ENCODE data around the gene LYG1. TPM values are rescaled to one million over a fixed set of nuclear protein-coding genes. Genes with fewer than 3 reads are reported as not detected.

Gene LYG1
- total and polyA plus RNA-seq, 2 donors (not counting 1 experiment from before 2014, with no cell fraction given) = 0.44 to 0.50 TPM

GRCh38 chr2:99340669-99341236 lies 39.8 kb upstream of the LYG1 start:
- no peaks in the 10 kb centered on the region for H3K4me1 ChIP-seq (ENCODE audit: control insufficient read depth, extremely low read depth, insufficient read depth, low read length)
- no peak overlapping the region for H3K4me3 ChIP-seq (replicated peaks in 1 of 4; ENCODE audit: control extremely low read depth in 1 of 4, insufficient read depth in 1 of 4, low read depth in 3 of 4, low read length in 4 of 4)
- H4K20me1 ChIP-seq (ENCODE audit: control insufficient read depth, extremely low read depth, insufficient read depth, low read length) = no peaks in the 10 kb centered on the region

GRCh38 chr2:99338029-99338585 lies 37.1 kb upstream of the LYG1 start:
- Histone ChIP-seq H3K9me3 (ENCODE audit: control insufficient read depth, insufficient read depth, low read depth, low read length) (no peaks in the 10 kb centered on the region), H3K4me2 (ENCODE audit: extremely low read depth, insufficient read depth, low read length) (peak overlapping the region; percentile 83), H2AFZ (ENCODE audit: low read length) (peak overlapping the region; percentile 72), H4K20me1 (ENCODE audit: control insufficient read depth, extremely low read depth, insufficient read depth, low read length) (no peaks in the 10 kb centered on the region), H3K79me2 (ENCODE audit: control insufficient read depth, insufficient read depth, low read length) (peaks cover 86% of the 10 kb centered on the region), H3K27ac (ENCODE audit: insufficient read depth, low read length) (peak overlapping the region; percentile 83), H3K4me1 (ENCODE audit: control insufficient read depth, extremely low read depth, insufficient read depth, low read length) (peaks cover 2% of the 10 kb centered on the region), H3K9ac (ENCODE audit: insufficient read depth, low read length) (peak overlapping the region; percentile 83), H3K27me3 (ENCODE audit: control insufficient read depth, insufficient read depth, low read length) (no peaks in the 10 kb centered on the region), H3K4me3 (replicated peaks in 1 of 4; ENCODE audit: control extremely low read depth in 1 of 4, insufficient read depth in 1 of 4, low read depth in 3 of 4, low read length in 4 of 4) (peak overlapping the region; percentile 89 to 97 (median 91)), H3K36me3 (ENCODE audit: control insufficient read depth, insufficient read depth, low read length) (no peaks in the 10 kb centered on the region)
- TF ChIP-seq EZH2 (IDR thresholded peaks at IDR 0.05; ENCODE audit: low read length, missing control alignments) (no peak), CTCF (conservative IDR thresholded peaks at IDR 0.05 in 1 of 2, IDR thresholded peaks at IDR 0.05 in 1 of 2; ENCODE audit: low read depth in 1 of 2, low read length in 2 of 2) (no peak)
- peak; percentile 17 to 18 for DNase-seq (ENCODE audit: low read depth in 2 of 2)

More at GRCh38 chr2:99340669-99341236, 39.8 kb upstream of the LYG1 start:
- Histone ChIP-seq H3K79me2 (ENCODE audit: control insufficient read depth, insufficient read depth, low read length) (peaks cover 86% of the 10 kb centered on the region), H3K27ac (ENCODE audit: insufficient read depth, low read length) (no peak overlapping the region), H3K9ac (ENCODE audit: insufficient read depth, low read length) (no peak overlapping the region), H3K36me3 (ENCODE audit: control insufficient read depth, insufficient read depth, low read length) (no peaks in the 10 kb centered on the region), H3K9me3 (ENCODE audit: control insufficient read depth, insufficient read depth, low read depth, low read length) (no peaks in the 10 kb centered on the region), H2AFZ (ENCODE audit: low read length) (no peak overlapping the region), H3K27me3 (ENCODE audit: control insufficient read depth, insufficient read depth, low read length) (no peaks in the 10 kb centered on the region), H3K4me2 (ENCODE audit: extremely low read depth, insufficient read depth, low read length) (no peak overlapping the region)
- peak in 1 of 2 donors; percentile 2 for DNase-seq (ENCODE audit: low read depth in 2 of 2)
- TF ChIP-seq CTCF (conservative IDR thresholded peaks at IDR 0.05 in 1 of 2, IDR thresholded peaks at IDR 0.05 in 1 of 2; ENCODE audit: low read depth in 1 of 2, low read length in 2 of 2) (no peak), EZH2 (IDR thresholded peaks at IDR 0.05; ENCODE audit: low read length, missing control alignments) (no peak)

GRCh38 chr2:99337113-99338028 lies 36.4 kb upstream of the LYG1 start, which contains the start of gene EIF5B:
Gene EIF5B, plus strand, starts transcription at chr2:99337389. Its CDS starts 166 bp downstream, at chr2:99337555.
- Histone ChIP-seq H3K36me3 (ENCODE audit: control insufficient read depth, insufficient read depth, low read length) (no peaks in the 10 kb centered on the region), H3K4me2 (ENCODE audit: extremely low read depth, insufficient read depth, low read length) (peak within 1 kb of the TSS; percentile 90), H3K27ac (ENCODE audit: insufficient read depth, low read length) (peak within 1 kb of the TSS; percentile 83), H3K9ac (ENCODE audit: insufficient read depth, low read length) (peak within 1 kb of the TSS; percentile 85), H3K4me3 (replicated peaks in 1 of 4; ENCODE audit: control extremely low read depth in 1 of 4, insufficient read depth in 1 of 4, low read depth in 3 of 4, low read length in 4 of 4) (peak within 1 kb of the TSS; percentile 89 to 97 (median 91)), H3K4me1 (ENCODE audit: control insufficient read depth, extremely low read depth, insufficient read depth, low read length) (peaks cover 2% of the 10 kb centered on the region), H3K27me3 (ENCODE audit: control insufficient read depth, insufficient read depth, low read length) (no peaks in the 10 kb centered on the region), H4K20me1 (ENCODE audit: control insufficient read depth, extremely low read depth, insufficient read depth, low read length) (no peaks in the 10 kb centered on the region), H3K9me3 (ENCODE audit: control insufficient read depth, insufficient read depth, low read depth, low read length) (no peaks in the 10 kb centered on the region), H2AFZ (ENCODE audit: low read length) (peak within 1 kb of the TSS; percentile 88), H3K79me2 (ENCODE audit: control insufficient read depth, insufficient read depth, low read length) (peaks cover 82% of the 10 kb centered on the region)
- TF ChIP-seq CTCF (conservative IDR thresholded peaks at IDR 0.05 in 1 of 2, IDR thresholded peaks at IDR 0.05 in 1 of 2; ENCODE audit: low read depth in 1 of 2, low read length in 2 of 2) = peak; percentile 65 to 68
- no peak for TF ChIP-seq EZH2 (IDR thresholded peaks at IDR 0.05; ENCODE audit: low read length, missing control alignments)
- DNase-seq (ENCODE audit: low read depth in 2 of 2) = peak; percentile 92 to 96
